Keratinocyte (primary cell): ENCODE data around the gene NOVA2. TPM values are rescaled to one million over a fixed set of nuclear protein-coding genes. Genes with fewer than 3 reads are reported as not detected.

Source experiments
- DNase-seq: peaks from one replicate; pipeline ENCODE4 v3.0.0-alpha.2; 2011; ENCODE audit warnings: low read depth, missing footprints, low spot score
- FAIRE-seq: peaks from 2 replicates; lab custom pipeline; 2011; peaks lifted over from hg19 to GRCh38; lab: Jason Lieb, UNC
- H2AFZ ChIP-seq: 2 replicates; pipeline ENCODE4 v1.6.0; 2012; ENCODE audit warnings: low read length, control low read depth, inconsistent platforms; ENCODE audit not compliant: control insufficient read depth
- H3K27ac ChIP-seq: 2 replicates; pipeline ENCODE4 v1.5.1; 2011; ENCODE audit warnings: low read length; ENCODE audit not compliant: control insufficient read depth, insufficient read depth
- H3K27me3 ChIP-seq: 3 replicates; pipeline ENCODE4 v1.6.0; 2011; ENCODE audit warnings: low read length; ENCODE audit not compliant: control insufficient read depth, insufficient read depth; ENCODE audit errors: extremely low read depth
- H3K36me3 ChIP-seq, 2 experiments: 2 replicates in 1 of 2; 3 replicates in 1 of 2; pipeline ENCODE4 v1.5.1; 2011; ENCODE audit warnings: low read length in 2 of 2, mild to moderate bottlenecking in 1 of 2; ENCODE audit not compliant: control insufficient read depth in 2 of 2, insufficient read depth in 2 of 2; ENCODE audit errors: extremely low read depth in 1 of 2
- H3K4me1 ChIP-seq: 3 replicates; pipeline ENCODE4 v1.5.1; 2011; ENCODE audit warnings: low read length; ENCODE audit not compliant: control insufficient read depth, insufficient read depth; ENCODE audit errors: extremely low read depth
- H3K4me2 ChIP-seq: 3 replicates; pipeline ENCODE4 v1.6.0; 2011; ENCODE audit warnings: low read depth, low read length; ENCODE audit not compliant: control insufficient read depth, insufficient read depth; ENCODE audit errors: extremely low read depth
- H3K4me3 ChIP-seq, 3 experiments: fragments of 200-600 bp in 1 of 3; sonication (generic) in 1 of 3; 2 replicates in 2 of 3; 3 replicates in 1 of 3; pipeline ENCODE4 v1.5.1; 2011 to 2016; ENCODE audit warnings: low read length in 3 of 3, mild to moderate bottlenecking in 3 of 3, control low read depth in 2 of 3, inconsistent platforms in 1 of 3, low read depth in 1 of 3, mixed read lengths in 1 of 3, mixed run types in 1 of 3, moderate library complexity in 1 of 3; ENCODE audit not compliant: control insufficient read depth in 2 of 3, insufficient read depth in 2 of 3; ENCODE audit errors: extremely low read depth in 1 of 3
- H3K79me2 ChIP-seq: 2 replicates; pipeline ENCODE4 v1.6.0; 2012; ENCODE audit warnings: low read length; ENCODE audit not compliant: control insufficient read depth, insufficient read depth
- H3K9ac ChIP-seq: 3 replicates; pipeline ENCODE4 v1.6.0; 2011; ENCODE audit warnings: low read length; ENCODE audit not compliant: control insufficient read depth, insufficient read depth; ENCODE audit errors: extremely low read depth
- H3K9me1 ChIP-seq: 3 replicates; pipeline ENCODE4 v1.6.0; 2011; ENCODE audit warnings: low read length; ENCODE audit not compliant: control insufficient read depth, insufficient read depth; ENCODE audit errors: extremely low read depth
- H3K9me3 ChIP-seq: 2 replicates; pipeline ENCODE4 v1.5.1; 2012; ENCODE audit warnings: low read depth, low read length; ENCODE audit not compliant: control insufficient read depth
- H4K20me1 ChIP-seq: 3 replicates; pipeline ENCODE4 v1.6.0; 2011; ENCODE audit warnings: low read length; ENCODE audit not compliant: control insufficient read depth, insufficient read depth; ENCODE audit errors: extremely low read depth
- CTCF ChIP-seq, 3 experiments: IDR thresholded peaks in 1 of 3; conservative IDR thresholded peaks in 1 of 3; optimal IDR thresholded peaks in 1 of 3; 2 replicates in 2 of 3; 3 replicates in 1 of 3; pipeline versions ENCODE3 to v1.5.1; 2011; ENCODE audit warnings: low read length in 3 of 3, mild to moderate bottlenecking in 3 of 3, moderate library complexity in 2 of 3, control low read depth in 1 of 3, inconsistent platforms in 1 of 3; ENCODE audit not compliant: insufficient read depth in 2 of 3; ENCODE audit errors: extremely low read depth in 1 of 3
- EZH2 ChIP-seq: IDR thresholded peaks from one replicate; pipeline ENCODE4 v1.6.1; 2012; ENCODE audit warnings: inconsistent platforms, mild to moderate bottlenecking, low read length, moderate library complexity
- dilution Hi-C: fragments of 300-500 bp; cut with MboI; formaldehyde crosslinking; loops from one replicate; pipeline ENCODE4 v1.7.0; 2020; ENCODE audit warnings: low sequenced_read_pairs; ENCODE audit not compliant: extremely low pct_ligation_motif_present
- polyA plus RNA-seq, 5 experiments: library from polyadenylated mRNA; depleted of rRNA in 3 of 5; stranded (reverse) in 3 of 5; stranded (forward) in 1 of 5; unstranded in 1 of 5; fragments of >200 nt; gene quantifications; 1 replicate in 1 of 5; 2 replicates in 3 of 5; 3 replicates in 1 of 5; pipeline versions ENCODE4 v1.2.1 to v1.2.3, GENCODE V29; 2011 to 2012; ENCODE audit warnings: missing spikeins in 2 of 5, low read depth in 1 of 5, low replicate concordance in 1 of 5

Gene NOVA2
- polyA plus RNA-seq, 1 donor (not counting 4 experiments of a cell fraction or from before 2014, with no cell fraction given): not detected

GRCh38 chr19:45969676-45970075, 4.0 kb downstream of the NOVA2 start:
- H3K27ac ChIP-seq: no peak overlapping the region
- no peak overlapping the region for H3K9ac ChIP-seq
- no peaks in the 10 kb centered on the region for H3K79me2 ChIP-seq
- DNase-seq: no peak
- no peaks in the 10 kb centered on the region for H4K20me1 ChIP-seq
- peaks cover 3% of the 10 kb centered on the region for H3K4me1 ChIP-seq
- dilution Hi-C loops: no loop called here
- no peaks in the 10 kb centered on the region for H3K36me3 ChIP-seq
- FAIRE-seq: no peak
- TF ChIP-seq EZH2 (no peak), CTCF (optimal IDR thresholded peaks at IDR 0.05 in 1 of 3, IDR thresholded peaks at IDR 0.05 in 1 of 3, conservative IDR thresholded peaks at IDR 0.05 in 1 of 3; ENCODE audit: extremely low read depth in 1 of 3, insufficient read depth in 2 of 3, low read length in 3 of 3) (no peak)
- no peak overlapping the region for H2AFZ ChIP-seq
- no peak overlapping the region for H3K4me3 ChIP-seq
- H3K4me2 ChIP-seq: no peak overlapping the region
- H3K9me3 ChIP-seq: no peaks in the 10 kb centered on the region
- peaks cover 29% of the 10 kb centered on the region for H3K27me3 ChIP-seq
- H3K9me1 ChIP-seq: no peaks in the 10 kb centered on the region

- Histone ChIP-seq H4K20me1 (no peaks in the 10 kb centered on the region), H2AFZ (no peak overlapping the region), H3K4me1 (peaks cover 3% of the 10 kb centered on the region), H3K4me2 (no peak overlapping the region), H3K27ac (no peak overlapping the region), H3K4me3 (no peak overlapping the region), H3K79me2 (no peaks in the 10 kb centered on the region), H3K9me1 (no peaks in the 10 kb centered on the region), H3K9me3 (no peaks in the 10 kb centered on the region), H3K36me3 (no peaks in the 10 kb centered on the region), H3K9ac (no peak overlapping the region), H3K27me3 (peaks cover 20% of the 10 kb centered on the region)
- dilution Hi-C loops: no loop called here
- DNase-seq (no peak), FAIRE-seq (no peak)
- TF ChIP-seq EZH2 (no peak), CTCF (optimal IDR thresholded peaks at IDR 0.05 in 1 of 3, IDR thresholded peaks at IDR 0.05 in 1 of 3, conservative IDR thresholded peaks at IDR 0.05 in 1 of 3; ENCODE audit: extremely low read depth in 1 of 3, insufficient read depth in 2 of 3, low read length in 3 of 3) (no peak)
These were observed 5.0 kb downstream of the NOVA2 start for GRCh38 chr19:45968626-45969025.
